KOPT-K1 (cell line): ENCODE results near the gene FAM13A.
"Not testable (repeated sequence)": the region's sequence is repeated elsewhere in the genome, so short reads cannot be mapped to it uniquely, and the experiment has no call there.

Experiments
- H3K27ac ChIP-seq: fragments of 200-600 bp; sonication (generic); 2 replicates; pipeline ENCODE4 v1.5.1; 2016; ENCODE audit warnings: antibody characterized with exemption, mild to moderate bottlenecking, low read depth, low read length; ENCODE audit not compliant: poor library complexity, severe bottlenecking
- H3K36me3 ChIP-seq: fragments of 200-600 bp; sonication (generic); 2 replicates; pipeline ENCODE4 v1.5.1; 2017; ENCODE audit warnings: antibody characterized with exemption, mild to moderate bottlenecking, low read length, moderate library complexity; ENCODE audit not compliant: insufficient read depth
- H3K9me3 ChIP-seq: fragments of 200-600 bp; sonication (generic); 2 replicates; pipeline ENCODE4 v1.5.1; 2017; ENCODE audit warnings: antibody characterized with exemption, low read length, mild to moderate bottlenecking; ENCODE audit not compliant: insufficient read depth, poor library complexity, severe bottlenecking

The FAM13A gene

DNA sequence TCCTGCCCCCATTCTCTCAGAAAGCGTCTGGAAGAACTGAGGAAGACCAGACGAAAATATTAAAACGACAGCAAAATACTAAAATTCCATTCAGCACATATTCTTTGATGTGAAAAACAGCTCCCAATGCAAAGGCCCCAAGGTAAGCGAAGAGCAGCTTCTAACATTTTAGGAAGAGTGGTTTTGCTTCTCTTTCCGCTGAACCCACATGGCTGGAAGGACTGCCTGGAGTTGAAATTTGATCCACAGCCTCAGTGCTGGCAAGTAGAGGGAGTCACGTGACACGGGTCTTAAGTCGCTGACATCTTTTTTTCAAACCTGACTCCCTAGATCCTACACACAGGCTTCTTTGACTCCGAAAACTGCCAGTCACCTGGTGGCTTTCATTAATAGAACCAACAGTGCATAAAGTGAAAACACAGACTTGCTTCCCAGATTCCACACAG is at the start of gene FAM13A:
TSS of gene FAM13A (minus strand) at position 233 of the 446 bp plus-strand sequence. CDS start at position 12, 221 bp downstream.
- Histone ChIP-seq H3K9me3 (no peaks in the 10 kb centered on the region), H3K27ac (no peak within 1 kb of the TSS), H3K36me3 (no peaks in the 10 kb centered on the region)

DNA sequence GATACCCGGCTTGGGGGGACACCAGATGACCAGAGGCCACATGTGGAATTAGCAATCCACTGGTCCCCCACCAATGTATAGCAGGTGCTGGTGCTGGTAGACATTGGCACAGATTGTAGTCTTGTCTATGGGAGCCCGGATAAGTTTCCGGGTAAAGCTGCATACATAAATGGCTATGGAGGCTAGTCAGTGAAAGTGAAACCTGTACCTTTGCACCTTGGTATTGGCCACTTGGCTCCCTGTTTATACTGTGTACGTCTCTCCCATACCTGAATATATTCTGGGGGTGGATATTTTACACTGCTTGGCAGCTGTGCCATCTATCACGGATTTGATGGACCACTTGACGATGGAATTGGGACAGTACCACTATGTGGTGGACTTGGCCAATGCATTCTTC is 48.7 kb upstream of the FAM13A start:
- H3K27ac ChIP-seq: no peak overlapping the region
- peaks cover 17% of the 10 kb centered on the region for H3K9me3 ChIP-seq

DNA sequence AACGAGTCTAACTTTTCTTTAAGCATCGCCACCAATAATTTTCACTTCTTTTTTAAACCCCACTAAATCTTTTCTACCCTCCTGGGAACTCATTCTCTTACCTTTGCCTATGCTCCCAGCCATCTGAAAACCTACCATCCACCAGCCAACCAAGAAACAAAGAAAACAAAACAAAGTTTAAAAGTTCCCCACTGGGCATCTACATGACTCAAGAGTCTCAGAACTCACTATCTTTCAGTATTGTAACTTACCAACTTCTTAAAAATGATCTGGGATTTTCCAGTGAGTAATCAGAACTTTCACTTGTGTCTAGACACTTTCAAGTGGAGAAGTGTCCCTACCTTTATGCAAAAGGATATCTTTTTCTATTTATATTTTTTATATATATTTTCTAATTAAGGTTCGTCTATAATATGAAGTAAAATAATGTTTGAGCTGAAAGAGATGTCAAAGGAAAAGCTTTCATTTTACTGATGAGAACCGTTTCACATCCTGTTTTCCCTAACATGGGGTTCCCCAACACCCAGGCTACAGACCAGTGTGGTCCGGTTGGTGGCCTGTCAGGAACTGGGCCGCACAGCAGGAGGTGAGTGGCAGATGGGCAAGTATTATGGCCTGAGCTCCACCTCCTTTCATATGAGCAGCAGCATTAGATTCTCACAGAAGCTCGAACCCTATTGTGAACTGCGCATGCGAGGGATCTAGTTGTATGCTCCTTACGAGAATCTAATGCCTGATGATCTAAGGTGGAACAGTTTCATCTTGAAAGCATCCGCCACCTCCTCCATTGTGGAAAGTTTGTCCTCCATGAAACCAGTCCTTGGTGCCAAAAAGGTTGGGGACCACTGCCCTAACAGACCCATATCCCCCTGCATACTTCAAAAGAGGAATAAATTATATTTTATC is 44.5 kb upstream of the FAM13A start:
- Histone ChIP-seq H3K9me3 (no peaks in the 10 kb centered on the region), H3K36me3 (no peaks in the 10 kb centered on the region), H3K27ac (no peak overlapping the region)

More for the DNA sequence above, 48.7 kb upstream of the FAM13A start:
- no peaks in the 10 kb centered on the region for H3K36me3 ChIP-seq

DNA sequence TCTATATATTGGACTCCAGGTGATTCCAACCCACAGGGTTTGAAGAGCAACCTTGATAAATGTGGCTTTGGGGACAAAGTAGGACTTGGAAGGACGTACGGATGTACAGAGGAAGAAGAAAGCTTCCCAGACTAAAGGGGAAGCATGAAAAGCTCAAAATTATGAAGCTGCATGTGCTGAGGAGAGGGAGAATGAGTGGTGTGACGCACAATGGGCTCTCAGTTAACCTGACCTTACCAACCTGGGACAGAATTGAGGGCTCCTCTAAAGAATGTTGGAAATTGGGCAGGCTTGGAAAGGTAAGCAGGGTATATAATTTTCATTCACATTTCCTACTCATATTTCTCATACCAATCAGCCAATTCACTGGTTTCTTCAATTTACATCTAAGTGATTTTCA is 43.9 kb upstream of the FAM13A start:
- Histone ChIP-seq H3K27ac (no peak overlapping the region), H3K9me3 (no peaks in the 10 kb centered on the region), H3K36me3 (no peaks in the 10 kb centered on the region)

DNA sequence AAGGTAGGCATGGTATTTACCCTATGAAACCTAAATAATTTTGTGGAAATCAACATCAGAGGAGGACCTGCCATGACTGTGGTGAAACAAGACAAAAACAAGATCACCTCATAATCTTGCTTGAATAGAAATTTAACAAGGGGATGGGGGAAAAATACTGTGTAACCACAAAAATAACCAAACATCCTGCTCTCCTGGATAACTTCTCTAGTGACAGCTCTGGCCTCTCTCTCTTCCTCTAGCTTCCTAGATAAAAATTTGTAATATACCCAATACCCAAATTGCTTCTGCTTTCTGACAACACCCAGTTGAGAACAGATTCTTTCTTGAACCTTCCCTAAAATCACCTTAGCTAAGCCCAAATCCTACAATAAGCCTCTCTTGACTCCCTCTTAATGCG is 42.5 kb upstream of the FAM13A start:
- Histone ChIP-seq H3K36me3 (no peaks in the 10 kb centered on the region), H3K9me3 (no peaks in the 10 kb centered on the region), H3K27ac (no peak overlapping the region)

DNA sequence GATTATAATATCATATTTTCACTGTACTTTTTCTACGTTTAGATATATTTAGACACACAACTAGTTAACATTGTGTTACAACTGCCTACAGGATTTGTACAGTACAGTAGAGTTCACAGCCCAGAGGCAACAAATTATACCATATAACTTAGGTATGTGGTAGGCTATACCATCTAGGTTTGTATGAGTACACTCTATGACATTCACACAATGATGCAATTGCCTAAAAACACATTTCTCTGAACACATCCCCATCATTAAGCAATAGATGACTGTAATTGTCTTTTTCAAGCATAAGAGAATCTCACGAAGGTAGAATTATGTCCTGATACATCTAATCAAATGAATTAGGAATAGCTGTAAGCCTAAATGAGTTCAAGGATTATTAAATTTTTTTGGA is 42.0 kb upstream of the FAM13A start:
- Histone ChIP-seq H3K36me3 (no peaks in the 10 kb centered on the region), H3K27ac (no peak overlapping the region), H3K9me3 (no peaks in the 10 kb centered on the region)

DNA sequence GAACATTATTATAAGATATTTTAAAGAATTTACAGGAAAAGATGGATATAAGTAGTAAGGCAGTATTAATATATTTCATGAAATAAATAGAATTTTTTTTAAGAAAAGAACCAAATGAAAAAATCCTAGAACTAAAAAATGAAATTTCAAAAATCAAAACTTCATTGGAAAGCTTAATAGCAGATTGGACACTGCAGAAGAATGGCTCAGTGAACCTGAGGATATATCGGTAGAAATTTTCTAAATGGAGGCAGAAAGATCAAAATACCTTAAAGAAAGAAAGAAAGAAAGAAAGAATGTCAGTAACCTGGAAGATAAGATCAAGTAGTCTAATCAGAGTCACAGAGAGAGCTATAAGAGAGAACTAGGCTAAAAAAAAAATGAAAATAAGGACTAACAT is 21.3 kb upstream of the FAM13A start:
- Histone ChIP-seq H3K9me3 (peaks cover 4% of the 10 kb centered on the region), H3K27ac (no peak overlapping the region), H3K36me3 (no peaks in the 10 kb centered on the region)

DNA sequence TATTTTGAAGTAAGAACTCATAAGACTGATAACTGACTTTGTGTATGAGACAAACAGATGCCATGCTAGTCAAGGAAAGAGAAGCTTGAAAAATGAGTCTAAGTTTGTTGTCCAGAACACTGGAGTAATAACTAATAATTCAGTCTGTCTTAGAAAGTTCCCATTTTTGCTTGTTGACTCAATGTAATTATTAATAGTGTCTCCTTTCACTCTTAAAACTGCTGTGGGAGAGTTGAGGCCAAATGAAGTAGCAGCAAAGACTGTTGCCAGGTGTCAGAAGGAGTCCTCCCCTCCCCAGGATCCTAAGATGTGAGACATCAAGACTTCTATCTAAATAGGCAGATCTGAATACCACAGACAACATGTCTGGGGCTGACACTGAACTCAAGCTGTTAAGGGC is 20.8 kb upstream of the FAM13A start:
- Histone ChIP-seq H3K9me3 (peaks cover 4% of the 10 kb centered on the region), H3K36me3 (no peaks in the 10 kb centered on the region), H3K27ac (no peak overlapping the region)

DNA sequence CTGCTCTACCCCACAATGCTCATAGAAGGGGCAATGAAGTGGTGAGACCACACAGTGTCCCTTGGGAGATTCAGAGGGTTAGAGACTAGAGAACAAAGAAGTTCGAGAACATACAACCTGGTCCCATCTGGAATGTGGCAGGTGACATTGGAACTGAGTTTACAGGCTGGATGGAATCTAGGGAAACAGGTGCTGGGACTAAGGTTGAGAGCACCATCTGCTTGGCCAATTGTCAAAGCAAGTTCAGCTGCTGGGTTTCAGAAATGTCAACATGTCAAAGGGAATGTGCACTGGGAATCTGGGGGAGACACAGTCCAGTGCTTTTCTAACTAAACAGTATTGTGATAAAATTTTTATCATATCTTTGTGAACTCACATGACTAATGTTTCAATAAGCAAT is 15.9 kb upstream of the FAM13A start:
- no peak overlapping the region for H3K27ac ChIP-seq

DNA sequence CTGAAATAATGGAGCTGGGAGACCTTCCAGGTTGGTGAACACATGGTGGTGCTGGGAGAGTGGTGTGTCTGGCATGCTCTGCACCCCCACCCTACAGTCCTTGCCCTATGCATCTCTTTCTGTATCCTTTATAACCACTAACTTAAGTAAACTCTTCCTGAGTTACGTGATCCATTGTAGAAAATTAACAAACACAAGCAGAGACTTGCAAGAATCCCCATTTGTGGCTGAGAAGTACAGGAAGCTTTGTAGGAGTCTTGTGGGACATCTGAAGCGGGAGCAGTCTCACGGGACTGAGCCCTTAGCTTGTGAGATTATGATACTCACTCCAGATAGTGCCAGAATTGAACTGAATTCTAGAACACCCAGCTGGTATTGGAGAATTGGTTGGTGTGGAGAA is 14.3 kb upstream of the FAM13A start:
- H3K36me3 ChIP-seq: no peaks in the 10 kb centered on the region
- H3K27ac ChIP-seq: no peak overlapping the region
- H3K9me3 ChIP-seq: no peaks in the 10 kb centered on the region

More for the DNA sequence above, 15.9 kb upstream of the FAM13A start:
- Histone ChIP-seq H3K36me3 (no peaks in the 10 kb centered on the region), H3K9me3 (no peaks in the 10 kb centered on the region)

DNA sequence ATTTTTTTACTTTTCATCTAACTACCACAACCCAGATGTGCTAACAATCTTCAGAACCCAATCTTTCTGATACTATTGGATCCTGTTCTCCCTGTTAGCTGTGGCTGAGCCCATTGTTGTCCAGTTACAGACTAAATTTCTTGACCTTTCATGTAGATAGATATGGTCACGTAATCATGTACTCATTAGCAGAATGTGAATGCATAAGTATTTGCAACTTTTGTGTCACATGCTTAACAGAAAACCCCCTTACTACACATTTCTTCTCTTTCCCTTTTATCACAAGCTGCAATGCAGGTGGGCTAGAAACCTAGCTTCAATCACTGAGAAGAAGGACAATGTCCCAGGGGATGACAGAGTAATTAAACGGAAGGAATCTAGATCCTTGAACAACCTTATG is 13.1 kb upstream of the FAM13A start:
- Histone ChIP-seq H3K27ac (no peak overlapping the region), H3K9me3 (no peaks in the 10 kb centered on the region), H3K36me3 (no peaks in the 10 kb centered on the region)

DNA sequence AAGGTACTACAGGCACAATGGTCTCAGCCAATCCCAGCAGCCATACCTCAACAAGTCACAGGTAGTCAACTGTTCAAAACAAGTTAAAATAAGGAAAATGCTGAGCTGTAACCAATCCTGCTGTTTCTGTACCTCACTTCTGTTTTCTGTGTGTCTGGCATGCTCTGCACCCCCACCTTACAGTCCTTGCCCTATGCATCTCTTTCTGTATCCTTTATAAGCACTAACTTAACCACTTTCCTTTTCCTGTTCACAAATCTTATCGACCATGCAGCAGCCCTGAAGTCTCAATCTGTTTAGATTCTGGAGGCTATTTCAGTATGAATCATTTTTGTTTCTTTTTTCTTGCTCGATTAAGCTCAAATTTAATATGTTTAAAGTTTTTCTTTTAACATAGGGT is 12.5 kb upstream of the FAM13A start:
- H3K36me3 ChIP-seq: no peaks in the 10 kb centered on the region
- H3K27ac ChIP-seq: no peak overlapping the region
- H3K9me3 ChIP-seq: no peaks in the 10 kb centered on the region

DNA sequence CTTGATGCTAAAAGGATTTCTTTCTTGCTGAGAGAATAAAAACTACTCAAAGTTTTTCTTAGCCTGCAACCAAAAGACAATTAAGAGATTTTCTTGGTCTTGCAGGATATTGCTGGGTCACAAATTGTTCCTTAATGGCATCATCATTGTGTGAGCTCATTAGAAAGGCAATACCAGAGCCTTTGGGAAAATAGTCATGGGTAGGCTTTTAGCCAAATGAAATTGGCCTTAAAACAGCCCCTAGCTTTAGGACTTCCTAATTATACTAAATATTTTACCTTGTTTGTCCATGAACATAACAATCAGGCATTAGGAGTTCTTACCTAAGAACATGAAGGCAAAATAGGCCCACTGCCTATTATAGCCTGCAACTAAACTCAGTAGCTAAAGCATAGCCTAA is 10.4 kb upstream of the FAM13A start:
- Histone ChIP-seq H3K27ac (no peak overlapping the region), H3K36me3 (no peaks in the 10 kb centered on the region), H3K9me3 (no peaks in the 10 kb centered on the region)

DNA sequence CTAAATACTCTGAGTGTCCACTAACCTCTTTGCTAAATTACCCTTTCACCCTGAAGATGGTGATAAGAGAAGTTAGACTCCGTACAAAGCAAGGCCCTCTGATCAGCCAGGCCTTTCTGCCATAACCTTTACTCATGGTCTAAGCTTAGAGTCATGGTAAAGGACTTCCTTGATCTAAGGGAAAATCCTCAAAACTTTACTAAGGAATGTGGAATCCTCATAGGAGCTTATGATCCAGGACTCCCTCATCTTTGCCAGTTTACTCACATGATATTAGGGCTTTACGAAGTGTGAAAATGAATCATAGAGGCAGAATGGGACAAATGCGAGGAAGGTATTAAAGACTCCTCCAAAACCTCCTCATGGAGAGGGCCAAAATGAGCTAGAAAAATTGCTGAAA is 7.9 kb upstream of the FAM13A start:
- H3K36me3 ChIP-seq: no peaks in the 10 kb centered on the region
- no peaks in the 10 kb centered on the region for H3K9me3 ChIP-seq
- no peak overlapping the region for H3K27ac ChIP-seq

DNA sequence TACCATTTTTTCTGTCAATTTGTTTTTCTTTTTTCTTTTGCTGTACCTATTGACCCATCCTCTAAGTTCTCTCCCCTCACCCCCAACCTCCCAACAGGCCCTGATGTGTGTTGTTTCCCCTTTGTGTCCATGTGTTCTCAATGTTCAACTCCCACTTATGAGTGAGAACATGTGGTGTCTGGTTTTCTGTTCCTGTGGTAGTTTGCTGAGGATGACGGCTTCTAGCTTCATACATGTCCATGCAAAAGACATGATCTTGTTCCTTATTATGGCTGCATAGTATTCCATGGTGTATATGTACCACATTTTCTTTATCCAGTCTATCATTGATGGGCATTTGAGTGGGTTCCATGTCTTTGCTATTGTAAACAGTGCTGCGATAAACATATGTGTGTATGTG is 859 bp upstream of the FAM13A start:
- not testable (repeated sequence) for H3K27ac ChIP-seq, H3K36me3 ChIP-seq, H3K9me3 ChIP-seq

DNA sequence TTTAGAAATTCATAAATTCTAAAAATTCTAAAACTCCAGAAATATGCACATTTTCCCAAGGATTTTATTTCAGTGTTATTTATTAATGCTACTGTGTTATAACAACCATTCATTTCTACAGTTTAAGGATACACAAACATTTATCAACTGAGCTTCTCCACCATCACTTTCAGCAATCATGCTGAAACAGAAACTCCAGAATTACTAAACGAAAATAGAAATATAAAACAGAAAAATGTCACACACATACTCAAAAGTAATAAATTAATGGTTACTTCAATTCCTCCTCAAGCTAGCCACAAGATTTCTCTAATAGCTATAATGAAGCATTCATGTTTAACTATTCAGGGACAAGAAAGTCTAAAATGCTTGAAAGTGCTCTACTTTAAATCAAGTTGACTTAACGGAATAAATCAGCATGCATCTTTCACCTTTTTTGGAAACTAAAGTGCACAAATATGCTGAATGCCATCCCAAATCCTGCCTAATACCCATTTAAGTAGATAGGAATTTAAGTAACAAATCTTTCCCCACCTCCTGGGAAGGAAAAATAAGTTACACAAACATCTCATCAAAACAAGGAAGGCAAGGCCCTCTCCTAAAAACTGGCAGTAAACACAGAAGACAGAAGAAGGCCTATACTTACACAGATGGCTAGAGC is 563 bp downstream of the FAM13A start:
- H3K27ac ChIP-seq: no peak overlapping the region
- H3K36me3 ChIP-seq: no peaks in the 10 kb centered on the region
- no peaks in the 10 kb centered on the region for H3K9me3 ChIP-seq
